ENCODE data around the gene TRIM32. TPM values are rescaled to one million over a fixed set of nuclear protein-coding genes. Genes with fewer than 3 reads are reported as not detected.

Gene TRIM32
- total RNA-seq, 1 donor from 2014 or later: 21.4 TPM

DNA sequence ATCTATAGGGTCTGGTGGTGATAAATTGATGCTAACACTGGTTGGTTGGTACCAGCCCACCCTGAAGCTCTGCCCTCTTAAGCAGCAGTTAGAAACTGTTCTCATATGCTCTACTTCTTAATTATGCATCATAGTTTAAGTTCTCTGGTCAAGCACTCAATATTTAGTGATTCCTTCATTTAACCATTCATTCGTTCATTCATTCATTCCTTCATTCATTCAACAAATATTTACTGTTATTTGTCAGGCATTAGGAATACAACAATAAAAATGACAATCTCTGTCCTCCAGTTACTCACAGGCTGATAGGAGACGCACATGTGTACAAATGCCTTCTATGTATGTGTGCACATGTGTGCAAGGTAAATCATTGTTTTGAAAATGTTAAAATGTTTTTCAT is 54.6 kb downstream of the TRIM32 start:
- Mint-ChIP-seq H3K4me3 (no peak overlapping the region), H3K9me3 (no peaks in the 10 kb centered on the region), H3K36me3 (ENCODE audit: low read depth) (no peaks in the 10 kb centered on the region), H3K27me3 (ENCODE audit: low read depth) (peaks cover 7% of the 10 kb centered on the region), H3K27ac (ENCODE audit: unreplicated experiment) (no peak overlapping the region), H3K4me1 (no peaks in the 10 kb centered on the region)
- no peak for TF ChIP-seq CTCF (conservative IDR thresholded peaks at IDR 0.05)
- no peak for DNase-seq (ENCODE audit: low read depth, low spot score)

- H3K4me1 Mint-ChIP-seq: no peaks in the 10 kb centered on the region
- H3K27me3 Mint-ChIP-seq (ENCODE audit: low read depth): no peaks in the 10 kb centered on the region
- H3K36me3 Mint-ChIP-seq (ENCODE audit: low read depth): no peaks in the 10 kb centered on the region
- H3K4me3 Mint-ChIP-seq: no peak overlapping the region
- no peak for DNase-seq (ENCODE audit: low read depth, low spot score)
- no peak for TF ChIP-seq CTCF (conservative IDR thresholded peaks at IDR 0.05)
- no peak overlapping the region for H3K27ac Mint-ChIP-seq (ENCODE audit: unreplicated experiment)
- no peaks in the 10 kb centered on the region for H3K9me3 Mint-ChIP-seq
These were observed 62.1 kb downstream of the TRIM32 start for GRCh38 chr9:116749176-116749575.

DNA sequence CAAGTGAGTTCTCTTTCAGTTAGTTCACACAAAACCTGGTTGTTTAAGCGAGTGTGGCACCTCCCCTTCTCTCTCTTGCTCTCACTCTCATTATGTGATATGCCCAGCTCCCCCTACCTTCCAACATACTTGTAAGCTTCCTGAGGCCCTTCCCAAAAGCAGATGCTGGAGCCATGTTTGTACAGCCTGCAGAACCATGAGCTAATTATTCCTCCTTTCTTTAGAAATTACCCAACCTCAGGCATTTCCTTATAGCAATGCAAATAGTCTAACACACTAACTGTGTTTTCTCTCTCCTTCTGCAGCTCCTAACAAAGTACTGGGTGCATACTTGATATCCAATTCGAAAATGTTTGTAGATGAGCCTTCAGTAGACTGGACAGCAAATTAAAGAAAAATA is 62.7 kb downstream of the TRIM32 start:
- no peaks in the 10 kb centered on the region for H3K36me3 Mint-ChIP-seq (ENCODE audit: low read depth)
- no peak for TF ChIP-seq CTCF (conservative IDR thresholded peaks at IDR 0.05)
- no peak for DNase-seq (ENCODE audit: low read depth, low spot score)
- H3K27ac Mint-ChIP-seq (ENCODE audit: unreplicated experiment): no peak overlapping the region
- H3K4me1 Mint-ChIP-seq: no peaks in the 10 kb centered on the region
- H3K4me3 Mint-ChIP-seq: no peak overlapping the region
- no peaks in the 10 kb centered on the region for H3K27me3 Mint-ChIP-seq (ENCODE audit: low read depth)
- H3K9me3 Mint-ChIP-seq: no peaks in the 10 kb centered on the region

GRCh38 chr9:116750510-116750909 is 63.4 kb downstream of the TRIM32 start:
- Mint-ChIP-seq H3K4me1 (no peaks in the 10 kb centered on the region), H3K36me3 (ENCODE audit: low read depth) (no peaks in the 10 kb centered on the region), H3K27me3 (ENCODE audit: low read depth) (no peaks in the 10 kb centered on the region), H3K27ac (ENCODE audit: unreplicated experiment) (no peak overlapping the region), H3K9me3 (peaks cover under 1% of the 10 kb centered on the region), H3K4me3 (no peak overlapping the region)
- TF ChIP-seq CTCF (conservative IDR thresholded peaks at IDR 0.05): no peak
- DNase-seq (ENCODE audit: low read depth, low spot score): no peak
